SJCRH30 (cell line): ENCODE data around the gene SENP7. TPM values are rescaled to one million over a fixed set of nuclear protein-coding genes. Genes with fewer than 3 reads are reported as not detected.

ENCODE experiments used
- DNase-seq, 2 experiments: peaks; one replicate each; pipeline ENCODE4 v3.0.0-alpha.2; 2015 to 2020
- H3K27ac ChIP-seq: fragments of 250-450 bp; sonication (Bioruptor Pico); 2 replicates; pipeline ENCODE4 v1.5.1; 2020; ENCODE audit warnings: mild to moderate bottlenecking, moderate library complexity
- H3K27me3 ChIP-seq: fragments of 250-450 bp; sonication (Bioruptor Pico); 2 replicates; pipeline ENCODE4 v1.5.1; 2020; ENCODE audit warnings: mild to moderate bottlenecking, moderate library complexity
- H3K36me3 ChIP-seq: fragments of 250-450 bp; sonication (Bioruptor Pico); 2 replicates; pipeline ENCODE4 v1.5.1; 2020; ENCODE audit warnings: mild to moderate bottlenecking, moderate library complexity
- H3K4me1 ChIP-seq: fragments of 250-450 bp; sonication (Bioruptor Pico); 2 replicates; pipeline ENCODE4 v1.5.1; 2020; ENCODE audit warnings: mild to moderate bottlenecking, moderate library complexity
- H3K4me3 ChIP-seq: fragments of 250-450 bp; sonication (Bioruptor Pico); 2 replicates; pipeline ENCODE4 v1.5.1; 2020; ENCODE audit warnings: mild to moderate bottlenecking, moderate library complexity
- H3K9me3 ChIP-seq: fragments of 250-450 bp; sonication (Bioruptor Pico); replicated peaks from 2 replicates; pipeline ENCODE4 v1.5.1; 2020; ENCODE audit warnings: mild to moderate bottlenecking, moderate library complexity
- total RNA-seq: library from RNA; depleted of rRNA; stranded (reverse); fragments of >200 nt; shearing (Covaris generic); gene quantifications from 2 replicates; pipeline ENCODE4 v1.2.3, GENCODE V29; 2014; rRNA removed

Gene SENP7
- total RNA-seq, 1 experiment from 2014 or later: 28.3 TPM

DNA sequence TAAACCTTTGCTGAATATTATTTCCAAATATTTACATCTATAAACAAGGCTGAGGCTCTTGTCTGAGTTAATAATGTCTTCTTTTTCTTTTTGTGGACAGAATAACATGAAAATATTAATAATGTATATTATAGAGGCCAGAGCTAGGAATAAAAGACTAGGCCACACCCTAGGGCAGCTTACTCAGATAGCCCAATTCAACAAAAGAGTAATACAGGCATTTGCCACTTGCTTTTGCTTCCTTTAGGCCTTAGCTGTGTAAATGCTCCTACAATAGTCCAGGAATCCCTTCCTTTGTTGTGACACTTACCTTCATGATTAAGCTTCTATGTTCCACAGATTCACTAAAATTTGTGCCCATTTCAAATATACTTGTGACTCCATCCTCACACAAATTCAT lies 209.2 kb downstream of the SENP7 start:
- Histone ChIP-seq H3K4me3 (no peak overlapping the region), H3K36me3 (no peaks in the 10 kb centered on the region), H3K4me1 (no peaks in the 10 kb centered on the region), H3K27me3 (no peaks in the 10 kb centered on the region), H3K27ac (no peak overlapping the region), H3K9me3 (peaks cover 5% of the 10 kb centered on the region; the same call in 1 of the 2 replicates)
- no peak for DNase-seq

DNA sequence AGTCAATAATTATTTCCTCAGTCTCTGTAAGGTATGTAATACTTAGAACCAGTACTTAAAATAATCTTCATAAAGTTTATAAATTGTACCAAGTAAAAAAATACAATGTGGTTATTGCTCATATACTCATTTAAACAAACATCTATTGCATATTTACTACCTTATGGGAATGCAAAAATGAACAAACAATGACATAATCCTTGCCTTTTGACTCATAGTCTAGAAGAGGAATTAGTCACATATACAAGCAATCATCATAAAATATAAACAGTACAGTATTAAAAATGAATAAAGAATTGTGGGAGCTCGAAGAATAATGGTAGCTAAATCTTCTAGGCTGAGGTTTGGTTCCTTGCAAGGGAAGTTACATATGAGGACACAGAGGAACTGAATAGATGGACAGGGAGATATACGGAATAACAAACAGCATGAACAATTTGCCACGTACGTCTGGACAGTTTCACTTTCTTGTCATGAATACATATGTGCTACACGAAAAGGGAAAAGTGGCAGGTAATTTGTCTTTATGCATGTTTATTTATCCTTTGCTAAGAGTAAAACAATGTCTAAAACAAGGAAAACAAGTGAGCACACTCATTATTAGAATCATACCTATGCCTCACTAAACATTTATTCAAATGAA lies 209.8 kb downstream of the SENP7 start:
- Histone ChIP-seq H3K36me3 (no peaks in the 10 kb centered on the region), H3K4me1 (no peaks in the 10 kb centered on the region), H3K4me3 (no peak overlapping the region), H3K9me3 (peaks cover under 1% of the 10 kb centered on the region; the same call in 1 of the 2 replicates), H3K27ac (no peak overlapping the region), H3K27me3 (no peaks in the 10 kb centered on the region)
- no peak for DNase-seq

GRCh38 chr3:101300073-101300472 lies 212.9 kb downstream of the SENP7 start:
- DNase-seq: no peak
- no peaks in the 10 kb centered on the region for H3K9me3 ChIP-seq

DNA sequence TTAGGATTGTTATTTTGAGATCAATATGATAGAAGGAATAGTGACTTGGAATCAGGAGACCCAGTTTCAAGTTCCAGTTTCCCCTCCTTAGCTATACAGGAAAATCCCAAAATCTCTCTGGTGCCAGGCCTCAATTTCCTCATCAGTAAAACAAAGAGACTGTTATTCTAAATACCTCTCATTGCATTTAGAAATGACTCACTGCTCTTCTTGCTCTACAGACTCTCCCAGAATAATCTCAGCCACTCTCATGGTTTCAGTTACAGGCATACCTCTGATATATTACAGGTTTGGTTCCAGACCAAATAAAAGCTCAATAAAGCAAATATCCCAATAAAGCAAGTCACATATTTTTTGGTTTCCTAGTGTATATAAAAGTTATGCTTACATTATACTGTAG lies 221.0 kb downstream of the SENP7 start:
- H3K27me3 ChIP-seq: no peaks in the 10 kb centered on the region
- no peak overlapping the region for H3K27ac ChIP-seq
- DNase-seq: peak in 1 of 2 experiments; percentile 50
- H3K4me3 ChIP-seq: no peak overlapping the region
- peaks cover 4% of the 10 kb centered on the region for H3K9me3 ChIP-seq
- H3K36me3 ChIP-seq: no peaks in the 10 kb centered on the region
- H3K4me1 ChIP-seq: peaks cover 6% of the 10 kb centered on the region

More at GRCh38 chr3:101300073-101300472, 212.9 kb downstream of the SENP7 start:
- Histone ChIP-seq H3K27me3 (no peaks in the 10 kb centered on the region), H3K4me3 (no peak overlapping the region), H3K27ac (no peak overlapping the region), H3K4me1 (no peaks in the 10 kb centered on the region), H3K36me3 (no peaks in the 10 kb centered on the region)

GRCh38 chr3:101288294-101288693 lies 224.7 kb downstream of the SENP7 start:
- no peak for DNase-seq
- no peak overlapping the region for H3K27ac ChIP-seq
- no peaks in the 10 kb centered on the region for H3K27me3 ChIP-seq
- no peaks in the 10 kb centered on the region for H3K36me3 ChIP-seq
- H3K4me3 ChIP-seq: no peak overlapping the region
- peaks cover 4% of the 10 kb centered on the region for H3K9me3 ChIP-seq
- H3K4me1 ChIP-seq: peaks cover 6% of the 10 kb centered on the region

GRCh38 chr3:101284757-101285156 lies 228.3 kb downstream of the SENP7 start:
- H3K9me3 ChIP-seq: peaks cover 4% of the 10 kb centered on the region
- peaks cover 19% of the 10 kb centered on the region for H3K4me1 ChIP-seq
- no peaks in the 10 kb centered on the region for H3K27me3 ChIP-seq
- no peak overlapping the region for H3K4me3 ChIP-seq
- no peak overlapping the region for H3K27ac ChIP-seq
- no peaks in the 10 kb centered on the region for H3K36me3 ChIP-seq
- no peak for DNase-seq

DNA sequence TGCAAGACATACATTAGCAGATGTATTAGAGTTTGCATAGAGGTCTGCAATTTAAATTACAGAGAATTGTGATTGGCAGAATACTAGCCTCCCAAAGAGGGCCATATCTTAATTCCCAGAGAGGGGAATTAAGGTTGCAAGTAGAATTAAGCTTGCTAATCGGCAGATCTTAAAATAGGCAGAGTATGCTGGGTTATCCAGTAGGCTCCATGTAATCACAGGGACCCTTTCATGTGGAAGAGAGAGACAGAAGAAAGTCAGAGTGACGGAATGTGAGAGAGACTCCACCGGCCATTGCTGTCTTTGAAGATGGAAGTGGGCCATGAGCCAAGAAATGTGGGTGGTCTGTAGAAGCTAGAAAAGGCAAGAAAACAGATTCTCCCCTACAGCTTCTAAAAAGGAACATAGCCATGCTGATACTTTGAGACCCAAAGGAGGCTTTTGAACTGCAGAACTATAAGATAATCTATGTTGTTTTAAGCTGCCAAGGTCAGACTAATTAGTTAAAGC lies 231.4 kb downstream of the SENP7 start:
- Histone ChIP-seq H3K36me3 (no peaks in the 10 kb centered on the region), H3K4me3 (no peak overlapping the region), H3K4me1 (peaks cover 23% of the 10 kb centered on the region), H3K27ac (peak overlapping the region; percentile 0; the same call in 1 of the 2 replicates), H3K27me3 (no peaks in the 10 kb centered on the region), H3K9me3 (no peaks in the 10 kb centered on the region)
- DNase-seq: peak; percentile 94 to 97

DNA sequence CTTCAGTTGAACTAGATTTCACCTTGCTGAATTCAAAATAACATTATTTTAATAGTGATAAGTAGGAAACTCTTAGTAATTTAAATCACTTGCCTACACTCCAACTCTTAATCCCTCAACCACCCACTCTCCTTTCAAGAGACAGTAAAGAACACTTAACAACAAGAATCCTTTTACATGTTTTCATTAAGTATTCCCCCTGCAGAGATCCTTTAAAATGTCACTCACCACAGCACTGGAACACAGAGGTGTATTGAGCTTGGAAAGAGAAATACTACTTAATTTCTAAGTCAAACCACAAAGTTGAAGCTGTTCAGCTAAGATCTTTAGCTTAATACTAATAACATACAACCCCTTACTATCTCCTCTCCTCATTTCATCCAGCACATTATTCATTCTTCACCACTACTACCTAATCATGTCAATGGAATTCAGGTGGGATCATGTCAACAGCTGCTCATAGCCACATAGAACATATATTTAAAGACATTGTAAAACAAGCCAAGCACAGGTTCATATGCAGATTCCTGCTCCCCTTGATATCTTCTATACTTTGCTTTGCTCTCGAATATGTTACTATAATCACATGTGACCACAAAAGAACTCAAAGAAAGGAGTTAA lies 233.1 kb downstream of the SENP7 start:
- Histone ChIP-seq H3K9me3 (no peaks in the 10 kb centered on the region), H3K27ac (no peak overlapping the region), H3K27me3 (no peaks in the 10 kb centered on the region), H3K4me3 (no peak overlapping the region), H3K4me1 (peaks cover 23% of the 10 kb centered on the region), H3K36me3 (no peaks in the 10 kb centered on the region)
- peak in 1 of 2 experiments; percentile 18 for DNase-seq

DNA sequence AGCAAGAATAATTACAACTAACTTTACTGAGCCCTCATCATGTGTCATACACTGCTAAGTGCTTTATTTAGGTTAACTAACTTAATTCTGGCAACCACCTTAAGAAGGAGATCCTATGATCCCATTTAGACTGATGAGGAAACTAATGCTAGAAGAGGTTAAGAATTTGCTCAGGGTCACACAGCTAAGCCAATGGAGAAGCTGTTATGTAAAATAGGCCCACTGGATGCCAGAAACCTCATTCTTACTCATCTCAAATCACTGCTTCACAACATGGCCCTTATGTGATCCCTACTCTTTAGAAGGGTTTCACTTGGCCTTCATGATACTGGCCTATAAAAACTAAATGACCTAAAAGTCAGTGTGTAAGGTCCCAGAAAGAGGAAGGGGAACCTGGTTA lies 233.8 kb downstream of the SENP7 start:
- Histone ChIP-seq H3K27me3 (no peaks in the 10 kb centered on the region), H3K4me3 (no peak overlapping the region), H3K36me3 (no peaks in the 10 kb centered on the region), H3K9me3 (no peaks in the 10 kb centered on the region), H3K4me1 (peaks cover 23% of the 10 kb centered on the region), H3K27ac (no peak overlapping the region)
- DNase-seq: no peak

DNA sequence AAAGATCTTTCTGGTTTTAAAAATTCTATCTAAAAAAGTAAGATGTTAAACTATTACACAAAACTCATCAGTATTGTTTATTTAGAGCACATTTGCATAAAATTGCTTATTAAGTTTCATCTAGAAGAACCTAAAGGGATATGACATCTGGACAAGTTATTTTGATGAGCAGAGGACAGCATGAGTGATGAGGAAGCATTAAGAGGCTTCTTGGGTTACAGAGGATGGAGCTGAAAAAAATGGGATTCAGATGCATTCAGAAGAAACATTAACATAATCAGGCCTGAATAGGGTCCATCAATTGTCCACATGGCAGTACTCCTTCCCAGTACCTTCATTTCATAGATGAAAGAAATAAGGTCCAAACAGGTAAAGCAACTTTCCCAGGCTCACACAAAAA lies 234.3 kb downstream of the SENP7 start:
- DNase-seq: no peak
- no peaks in the 10 kb centered on the region for H3K27me3 ChIP-seq
- no peak overlapping the region for H3K27ac ChIP-seq
- no peaks in the 10 kb centered on the region for H3K9me3 ChIP-seq
- no peaks in the 10 kb centered on the region for H3K36me3 ChIP-seq
- H3K4me3 ChIP-seq: no peak overlapping the region
- H3K4me1 ChIP-seq: peaks cover 23% of the 10 kb centered on the region

Other genes with a start within 250 kb of the SENP7 start
- 0.08 and 0.20 TPM in 2 replicates for gene IMPG2, start 192.6 kb downstream of the SENP7 start, total RNA-seq
- 76.7 and 88.6 TPM in 2 replicates for gene TRMT10C, start 48.7 kb upstream of the SENP7 start, total RNA-seq
- 157 and 182 TPM in 2 replicates for gene PCNP, start 61.0 kb upstream of the SENP7 start, total RNA-seq
- gene ZBTB11, start 163.9 kb upstream of the SENP7 start, total RNA-seq: 28.6 and 31.3 TPM in 2 replicates
- 5,296 and 6,510 TPM in 2 replicates for gene RPL24, start 173.5 kb upstream of the SENP7 start, total RNA-seq
- 46.3 and 48.9 TPM in 2 replicates for gene CEP97, start 211.4 kb upstream of the SENP7 start, total RNA-seq